Mucosa of rectum (tissue), 2 donors: Measurements from ENCODE around the gene RAPGEF2.
"Not testable (repeated sequence)": the region's sequence is repeated elsewhere in the genome, so short reads cannot be mapped to it uniquely, and the experiment has no call there.

Experiments used
- H3K27ac ChIP-seq, 2 donors: one replicate each; pipeline ENCODE4 v1.7.0; 2013; ENCODE audit warnings: inconsistent platforms in 2 of 2, low read depth in 2 of 2, low read length in 2 of 2
- H3K27me3 ChIP-seq, 2 donors: one replicate each; pipeline ENCODE4 v1.7.0; 2013; ENCODE audit warnings: low read length in 2 of 2; ENCODE audit not compliant: control insufficient read depth in 2 of 2, insufficient read depth in 2 of 2
- H3K36me3 ChIP-seq, 2 donors: one replicate each; pipeline ENCODE4 v1.7.0; 2013; ENCODE audit warnings: low read length in 2 of 2; ENCODE audit not compliant: control insufficient read depth in 2 of 2, insufficient read depth in 2 of 2
- H3K4me1 ChIP-seq, 2 donors: one replicate each; pipeline ENCODE4 v1.7.0; 2013; ENCODE audit warnings: low read length in 2 of 2, mild to moderate bottlenecking in 1 of 2; ENCODE audit not compliant: control insufficient read depth in 2 of 2, insufficient read depth in 2 of 2
- H3K4me3 ChIP-seq, 2 donors: one replicate each; pipeline ENCODE4 v1.7.0; 2013; ENCODE audit warnings: low read length in 2 of 2
- H3K9ac ChIP-seq, 2 donors: one replicate each; pipeline ENCODE4 v1.7.0; 2013; ENCODE audit warnings: low read length in 2 of 2, low read depth in 1 of 2, mild to moderate bottlenecking in 1 of 2
- H3K9me3 ChIP-seq, 2 donors: one replicate each; pipeline ENCODE4 v1.7.0; 2013; ENCODE audit warnings: low read length in 2 of 2; ENCODE audit not compliant: control insufficient read depth in 2 of 2
- donor health status: healthy.
- donor health status: Normal muscosa, but diverticular disease.

RAPGEF2 gene

DNA sequence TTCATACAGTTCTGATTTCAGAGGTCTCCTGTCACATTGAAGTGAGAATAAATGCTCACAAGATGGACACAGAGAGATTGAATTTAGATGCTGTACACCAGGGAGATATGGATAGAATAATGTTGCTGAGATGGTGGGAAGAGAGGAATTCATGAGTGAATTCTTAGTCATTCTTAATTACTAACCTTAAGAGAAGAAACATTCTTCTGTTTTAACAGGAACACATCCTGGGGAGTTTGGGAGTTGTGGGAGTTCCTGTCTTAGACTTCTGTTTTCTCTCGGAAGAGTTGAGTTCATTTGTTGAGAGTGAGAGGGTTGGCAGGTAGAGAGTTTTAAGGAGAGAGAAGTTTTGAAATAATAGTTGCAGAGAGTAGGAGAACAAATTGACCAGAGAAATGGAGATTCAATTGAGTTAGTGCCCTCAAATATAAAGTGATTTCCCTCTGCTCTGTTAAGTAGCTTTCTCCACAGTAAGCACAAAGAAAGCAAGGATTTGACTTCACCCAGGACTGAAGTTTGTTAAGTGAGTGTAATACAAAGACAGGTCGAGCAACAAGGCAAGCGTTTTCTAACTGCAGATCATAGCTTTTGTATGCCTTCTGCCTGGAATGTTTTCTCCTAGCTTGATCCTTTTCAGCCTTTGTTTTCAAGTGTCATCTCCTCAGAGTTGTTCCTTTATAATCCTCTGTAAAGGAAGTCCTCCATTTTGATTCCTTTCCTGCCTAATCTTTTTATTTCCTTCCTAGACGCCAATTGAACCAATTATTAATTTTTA, 205.9 kb downstream of the RAPGEF2 start:
- Histone ChIP-seq H3K9ac (no peak overlapping the region), H3K4me1 (no peaks in the 10 kb centered on the region), H3K27ac (no peak overlapping the region)

DNA sequence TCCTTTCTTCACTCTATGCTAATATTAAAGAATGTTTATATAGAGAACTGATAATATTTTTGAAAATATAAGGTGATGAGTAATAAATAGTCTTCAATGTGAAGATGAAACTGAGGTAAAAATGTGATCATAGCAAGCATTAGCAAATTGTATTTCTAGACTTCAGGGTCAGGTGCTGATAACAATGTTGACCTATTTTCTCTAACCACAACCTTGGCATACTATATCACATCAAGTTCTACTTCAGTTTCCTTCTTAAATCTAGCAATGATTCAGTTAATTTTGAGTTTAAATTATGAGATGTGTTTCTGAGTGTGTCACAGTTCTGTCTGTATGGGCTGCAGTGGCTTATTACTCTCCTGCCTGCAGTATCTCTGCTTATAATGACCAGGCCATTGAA, 209.4 kb downstream of the RAPGEF2 start:
- Histone ChIP-seq H3K9ac (no peak overlapping the region), H3K9me3 (no peaks in the 10 kb centered on the region), H3K4me3 (no peak overlapping the region), H3K4me1 (no peaks in the 10 kb centered on the region), H3K27ac (no peak overlapping the region), H3K27me3 (no peaks in the 10 kb centered on the region), H3K36me3 (peaks cover 0 to 6% of the 10 kb centered on the region in 2 donors)

More for the DNA sequence above, 205.9 kb downstream of the RAPGEF2 start:
- no peak overlapping the region for H3K4me3 ChIP-seq
- H3K9me3 ChIP-seq, result no peaks in the 10 kb centered on the region
- no peaks in the 10 kb centered on the region for H3K36me3 ChIP-seq
- H3K27me3 ChIP-seq, result no peaks in the 10 kb centered on the region

- H3K36me3 ChIP-seq, H3K4me1 ChIP-seq, H3K27me3 ChIP-seq, H3K9me3 ChIP-seq, H3K4me3 ChIP-seq, H3K27ac ChIP-seq, H3K9ac ChIP-seq: not testable (repeated sequence)
These were observed 213.0 kb downstream of the RAPGEF2 start for GRCh38 chr4:159315879-159316278.

DNA sequence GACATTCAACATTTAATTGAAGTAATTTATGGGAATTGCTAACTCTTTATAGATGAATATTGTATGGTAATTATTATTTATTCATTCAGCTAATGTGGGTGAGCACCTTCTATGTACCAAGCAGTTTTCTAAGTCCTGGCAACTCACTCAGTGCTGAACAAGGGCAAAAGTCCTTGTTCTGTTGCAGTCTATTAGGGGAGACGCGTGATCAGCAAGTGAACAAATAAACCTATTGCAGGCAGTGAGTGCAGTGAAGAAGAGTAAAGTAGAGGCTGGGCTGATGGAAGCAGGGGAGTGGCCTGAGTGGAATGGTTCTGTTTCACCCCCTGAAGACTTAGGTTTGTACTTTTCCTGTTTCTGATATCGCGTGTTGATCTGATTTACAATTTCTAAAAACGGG, 214.3 kb downstream of the RAPGEF2 start:
- Histone ChIP-seq H3K4me1 (no peaks in the 10 kb centered on the region), H3K36me3 (peaks cover 0 to 9% of the 10 kb centered on the region in 2 donors), H3K27ac (no peak overlapping the region), H3K27me3 (no peaks in the 10 kb centered on the region), H3K4me3 (no peak overlapping the region), H3K9me3 (no peaks in the 10 kb centered on the region), H3K9ac (no peak overlapping the region)

DNA sequence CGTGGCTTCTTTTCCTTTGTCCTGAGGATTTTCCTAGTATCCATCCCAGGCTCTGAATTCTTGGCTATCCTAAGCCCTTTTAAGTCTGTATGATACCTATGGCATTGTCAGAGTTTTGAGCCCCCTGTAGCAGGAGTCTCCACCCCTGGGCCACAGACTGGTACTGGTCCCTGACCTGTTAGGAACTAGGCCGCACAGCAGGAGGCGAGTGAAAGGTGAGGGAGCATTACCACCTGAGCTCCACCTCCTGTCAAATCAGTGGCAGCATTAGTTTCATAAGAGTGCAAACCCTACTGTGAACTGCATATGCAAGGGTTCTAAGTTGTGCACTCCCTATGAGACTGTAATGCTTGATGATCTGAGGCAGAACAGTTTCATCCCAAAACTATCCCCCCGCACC, 216.1 kb downstream of the RAPGEF2 start:
- no peak overlapping the region for H3K4me3 ChIP-seq
- no peaks in the 10 kb centered on the region for H3K27me3 ChIP-seq
- H3K9me3 ChIP-seq, result no peaks in the 10 kb centered on the region
- H3K4me1 ChIP-seq, result no peaks in the 10 kb centered on the region
- H3K9ac ChIP-seq, result no peak overlapping the region
- no peak overlapping the region for H3K27ac ChIP-seq
- H3K36me3 ChIP-seq, result peaks cover 0 to 15% of the 10 kb centered on the region in 2 donors

GRCh38 chr4:159326480-159326879, 223.6 kb downstream of the RAPGEF2 start:
- Histone ChIP-seq H3K4me1 (no peaks in the 10 kb centered on the region), H3K36me3 (peaks cover 11 to 19% of the 10 kb centered on the region in 2 donors), H3K9ac (no peak overlapping the region), H3K4me3 (no peak overlapping the region), H3K27me3 (no peaks in the 10 kb centered on the region), H3K9me3 (no peaks in the 10 kb centered on the region), H3K27ac (no peak overlapping the region)

GRCh38 chr4:159328766-159329165, 225.9 kb downstream of the RAPGEF2 start:
- no peak overlapping the region for H3K27ac ChIP-seq
- H3K27me3 ChIP-seq, result no peaks in the 10 kb centered on the region
- H3K36me3 ChIP-seq, result peaks cover 22 to 25% of the 10 kb centered on the region in 2 donors
- H3K4me1 ChIP-seq, result no peaks in the 10 kb centered on the region
- no peaks in the 10 kb centered on the region for H3K9me3 ChIP-seq
- no peak overlapping the region for H3K9ac ChIP-seq
- H3K4me3 ChIP-seq, result no peak overlapping the region

- H3K9me3 ChIP-seq, result no peaks in the 10 kb centered on the region
- no peaks in the 10 kb centered on the region for H3K4me1 ChIP-seq
- no peak overlapping the region for H3K4me3 ChIP-seq
- H3K27me3 ChIP-seq, result no peaks in the 10 kb centered on the region
- peaks cover 36 to 39% of the 10 kb centered on the region in 2 donors for H3K36me3 ChIP-seq
- H3K9ac ChIP-seq, result no peak overlapping the region
- H3K27ac ChIP-seq, result no peak overlapping the region
These were observed 231.6 kb downstream of the RAPGEF2 start for GRCh38 chr4:159334461-159334860.

GRCh38 chr4:159337041-159337440, 234.2 kb downstream of the RAPGEF2 start:
- Histone ChIP-seq H3K9ac (no peak overlapping the region), H3K27me3 (no peaks in the 10 kb centered on the region), H3K9me3 (no peaks in the 10 kb centered on the region), H3K4me1 (no peaks in the 10 kb centered on the region), H3K4me3 (no peak overlapping the region), H3K27ac (no peak overlapping the region), H3K36me3 (peaks cover 35 to 40% of the 10 kb centered on the region in 2 donors)

DNA sequence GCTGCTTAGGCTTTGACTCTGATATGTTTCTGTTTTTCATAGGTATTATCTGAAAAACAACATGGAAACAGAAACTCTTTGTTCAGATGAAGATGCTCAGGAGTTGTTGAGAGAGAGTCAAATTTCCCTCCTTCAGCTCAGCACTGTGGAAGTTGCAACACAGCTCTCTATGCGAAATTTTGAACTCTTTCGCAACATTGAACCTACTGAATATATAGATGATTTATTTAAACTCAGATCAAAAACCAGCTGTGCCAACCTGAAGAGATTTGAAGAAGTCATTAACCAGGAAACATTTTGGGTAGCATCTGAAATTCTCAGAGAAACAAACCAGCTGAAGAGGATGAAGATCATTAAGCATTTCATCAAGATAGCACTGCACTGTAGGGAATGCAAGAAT, 238.6 kb downstream of the RAPGEF2 start:
- Histone ChIP-seq H3K4me1 (no peaks in the 10 kb centered on the region), H3K4me3 (no peak overlapping the region), H3K36me3 (peaks cover 50 to 52% of the 10 kb centered on the region in 2 donors), H3K27me3 (no peaks in the 10 kb centered on the region), H3K9me3 (no peaks in the 10 kb centered on the region), H3K27ac (no peak overlapping the region), H3K9ac (no peak overlapping the region)
